Measurements from ENCODE around the gene RAB35. TPM values are rescaled to one million over a fixed set of nuclear protein-coding genes. Genes with fewer than 3 reads are reported as not detected.

The RAB35 gene
- total RNA-seq, 1 donor from 2014 or later: 58.7 TPM

- Histone ChIP-seq H3K27me3 (no peaks in the 10 kb centered on the region), H3K9me3 (no peaks in the 10 kb centered on the region), H3K4me1 (no peaks in the 10 kb centered on the region), H3K27ac (no peak overlapping the region), H3K4me3 (no peak overlapping the region), H3K36me3 (peaks cover 94% of the 10 kb centered on the region)
- DNase-seq: no peak
- intact Hi-C loops (cut with DNase I): no loop called here
- no peak for ATAC-seq
- TF ChIP-seq CTCF (IDR thresholded peaks at IDR 0.05): no peak
Observed at GRCh38 chr12:120148011-120148410, 31.5 kb upstream of the RAB35 start.

DNA sequence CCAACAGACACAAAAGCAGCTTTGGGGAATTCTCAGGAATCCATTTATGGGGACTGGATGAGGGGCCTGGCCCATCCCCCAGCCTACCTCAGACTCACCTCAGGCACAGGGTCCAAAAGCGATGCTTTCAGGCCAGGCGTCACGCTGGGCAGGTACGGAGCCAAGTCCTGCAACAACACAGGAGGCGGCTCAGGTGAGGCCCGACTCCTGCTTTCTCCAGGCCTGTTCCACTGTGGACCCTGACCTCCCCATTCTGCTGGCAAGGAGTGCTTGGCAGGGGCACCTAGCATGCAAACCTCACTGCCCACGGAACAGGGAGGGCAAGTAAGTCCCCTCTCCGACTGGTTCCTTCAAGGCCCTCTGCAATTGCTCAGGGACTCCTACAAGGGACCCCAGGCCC lies 28.6 kb upstream of the RAB35 start:
- H3K27ac ChIP-seq: no peak overlapping the region
- no peak for TF ChIP-seq CTCF (IDR thresholded peaks at IDR 0.05)
- DNase-seq (no peak), ATAC-seq (no peak)
- H3K4me3 ChIP-seq: no peak overlapping the region
- H3K9me3 ChIP-seq: no peaks in the 10 kb centered on the region
- peaks cover 100% of the 10 kb centered on the region for H3K36me3 ChIP-seq
- H3K4me1 ChIP-seq: no peaks in the 10 kb centered on the region
- H3K27me3 ChIP-seq: no peaks in the 10 kb centered on the region
- intact Hi-C loops (cut with DNase I): no loop called here

DNA sequence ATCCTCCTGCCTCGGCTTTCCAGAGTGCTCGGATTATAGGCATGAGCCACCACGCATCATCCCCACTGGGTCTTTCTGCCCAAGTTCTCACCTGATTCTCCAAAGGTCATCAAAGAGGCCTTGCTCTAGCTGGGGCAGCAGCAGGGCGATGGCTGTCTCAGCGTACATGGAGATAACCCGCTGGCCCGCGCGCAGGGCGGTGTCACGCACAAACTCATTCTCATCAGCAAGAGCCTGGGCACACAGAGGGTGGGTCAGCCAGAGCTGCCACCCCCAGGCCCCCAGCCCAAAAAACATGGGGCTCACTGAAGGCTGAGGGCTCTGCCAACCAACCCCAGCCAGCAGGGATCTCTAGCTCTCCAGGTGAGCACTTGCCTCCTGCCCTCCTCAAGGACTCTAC lies 27.7 kb upstream of the RAB35 start:
- intact Hi-C loops (cut with DNase I): no loop called here
- Histone ChIP-seq H3K36me3 (peaks cover 100% of the 10 kb centered on the region), H3K27me3 (no peaks in the 10 kb centered on the region), H3K9me3 (no peaks in the 10 kb centered on the region), H3K27ac (no peak overlapping the region), H3K4me1 (no peaks in the 10 kb centered on the region), H3K4me3 (no peak overlapping the region)
- DNase-seq (no peak), ATAC-seq (no peak)
- TF ChIP-seq CTCF (IDR thresholded peaks at IDR 0.05): no peak

- Histone ChIP-seq H3K36me3 (peaks cover 100% of the 10 kb centered on the region), H3K27ac (no peak overlapping the region)
Observed at GRCh38 chr12:120142231-120142877, 25.8 kb upstream of the RAB35 start.

DNA sequence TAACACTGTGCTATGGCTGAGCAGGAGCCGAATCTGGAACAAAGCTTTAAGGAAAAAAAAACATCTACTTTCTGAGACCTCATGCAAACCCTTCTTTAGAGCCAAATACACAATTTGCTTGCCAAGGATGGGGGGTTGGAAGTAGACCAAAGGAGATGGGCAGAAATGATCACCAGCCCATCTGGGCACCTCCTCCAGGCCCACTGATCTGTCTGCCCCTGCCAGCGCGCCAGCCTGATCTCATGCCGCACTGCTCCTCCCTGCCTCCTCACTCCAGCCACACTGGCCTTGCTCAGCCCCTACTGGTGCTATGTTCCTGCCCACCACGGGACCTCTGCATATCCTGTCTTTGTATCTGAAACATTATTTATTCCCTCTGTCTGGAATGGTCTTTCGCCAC lies 24.8 kb upstream of the RAB35 start:
- Histone ChIP-seq H3K36me3 (peaks cover 100% of the 10 kb centered on the region), H3K27ac (no peak overlapping the region), H3K4me3 (no peak overlapping the region), H3K9me3 (no peaks in the 10 kb centered on the region), H3K27me3 (no peaks in the 10 kb centered on the region), H3K4me1 (no peaks in the 10 kb centered on the region)
- no peak for DNase-seq
- no peak for ATAC-seq
- intact Hi-C loops (cut with DNase I): no loop called here
- no peak for TF ChIP-seq CTCF (IDR thresholded peaks at IDR 0.05)

More at GRCh38 chr12:120142231-120142877, 25.8 kb upstream of the RAB35 start:
- no peaks in the 10 kb centered on the region for H3K4me1 ChIP-seq
- no peak for TF ChIP-seq CTCF (IDR thresholded peaks at IDR 0.05)
- intact Hi-C loops (cut with DNase I): no loop called here
- no peak for DNase-seq
- ATAC-seq: no peak
- H3K9me3 ChIP-seq: no peaks in the 10 kb centered on the region
- no peak overlapping the region for H3K4me3 ChIP-seq
- no peaks in the 10 kb centered on the region for H3K27me3 ChIP-seq

- H3K27me3 ChIP-seq: no peaks in the 10 kb centered on the region
- intact Hi-C loops (cut with DNase I): no loop called here
- H3K9me3 ChIP-seq: no peaks in the 10 kb centered on the region
- H3K4me3 ChIP-seq: no peak overlapping the region
- ATAC-seq: no peak
- no peak for DNase-seq
- peaks cover 100% of the 10 kb centered on the region for H3K36me3 ChIP-seq
- TF ChIP-seq CTCF (IDR thresholded peaks at IDR 0.05): no peak
- no peaks in the 10 kb centered on the region for H3K4me1 ChIP-seq
- no peak overlapping the region for H3K27ac ChIP-seq
Observed at GRCh38 chr12:120140603-120141002, 24.1 kb upstream of the RAB35 start.
